Gastroesophageal sphincter (tissue), 3 donors: ENCODE data around the gene CD27.

Experiments used
- CTCF ChIP-seq, 4 experiments: fragments of 200-600 bp in 2 of 4; fragments of 450-650 bp in 2 of 4; sonication (generic) in 1 of 4; IDR thresholded peaks; one replicate each; pipeline ENCODE4 v1.5.1; 2017 to 2019; ENCODE audit warnings: antibody characterized with exemption in 4 of 4, mild to moderate bottlenecking in 2 of 4, moderate library complexity in 2 of 4
- POLR2A ChIP-seq, 2 donors: fragments of 450-650 bp; IDR thresholded peaks; one replicate each; pipeline ENCODE4 v1.6.1; 2017; ENCODE audit warnings: antibody characterized with exemption in 2 of 2, mild to moderate bottlenecking in 2 of 2, moderate library complexity in 1 of 2

GRCh38 chr12:6459004-6459337, 14.2 kb downstream of the CD27 start:
- no peak for TF ChIP-seq CTCF (IDR thresholded peaks at IDR 0.05)
- no peak for TF ChIP-seq POLR2A (IDR thresholded peaks at IDR 0.05)
